Anterior cingulate cortex (tissue), 58 donors: Measurements from ENCODE around the gene ARHGAP28.
A peak's percentile ranks its signal among the peaks of the same experiment; 100 is the strongest.

Experiments
- DNase-seq, 58 donors: peaks; one replicate each; lab custom pipeline; 2025; lab: John Stamatoyannopoulos, UW

Gene ARHGAP28

GRCh38 chr18:6729247-6730091 lies at the start of gene ARHGAP28:
ARHGAP28 (plus strand) TSS chr18:6729716; CDS start chr18:6729822, 106 bp downstream.
- peak in 56 of 58 donors; percentile 8 to 90 (median 64) for DNase-seq

- no peak for DNase-seq
Measured at GRCh38 chr18:6681331-6681875, 48.1 kb upstream of the ARHGAP28 start.

- no peak for DNase-seq
Measured at GRCh38 chr18:6682437-6683111, 46.9 kb upstream of the ARHGAP28 start.

GRCh38 chr18:6683112-6683876 lies 46.2 kb upstream of the ARHGAP28 start:
- no peak for DNase-seq

GRCh38 chr18:6687676-6688075 lies 41.8 kb upstream of the ARHGAP28 start:
- no peak for DNase-seq

- DNase-seq: no peak
Measured at GRCh38 chr18:6708890-6709289, 20.6 kb upstream of the ARHGAP28 start.

- no peak for DNase-seq
Measured at GRCh38 chr18:6711467-6711866, 18.0 kb upstream of the ARHGAP28 start.

- no peak for DNase-seq
Measured at GRCh38 chr18:6712401-6712800, 17.1 kb upstream of the ARHGAP28 start.

GRCh38 chr18:6714010-6714409 lies 15.5 kb upstream of the ARHGAP28 start:
- DNase-seq: no peak

GRCh38 chr18:6718267-6718666 lies 11.2 kb upstream of the ARHGAP28 start:
- no peak for DNase-seq

- DNase-seq: no peak
Measured at GRCh38 chr18:6719098-6719846, 10.2 kb upstream of the ARHGAP28 start.

- DNase-seq: no peak
Measured at GRCh38 chr18:6719910-6720683, 9.4 kb upstream of the ARHGAP28 start.

GRCh38 chr18:6721755-6722154 lies 7.8 kb upstream of the ARHGAP28 start:
- no peak for DNase-seq

GRCh38 chr18:6722690-6723089 lies 6.8 kb upstream of the ARHGAP28 start:
- no peak for DNase-seq

- DNase-seq: no peak
Measured at GRCh38 chr18:6724331-6724730, 5.2 kb upstream of the ARHGAP28 start.

- no peak for DNase-seq
Measured at GRCh38 chr18:6728331-6728730, 1.2 kb upstream of the ARHGAP28 start.

GRCh38 chr18:6728809-6729246 lies 688 bp upstream of the ARHGAP28 start:
- DNase-seq: peak in 2 of 58 donors; percentile 7 to 67

GRCh38 chr18:6730416-6731221 lies 1.1 kb downstream of the ARHGAP28 start:
- DNase-seq: no peak
